LNCaP clone FGC (cell line): ENCODE data around the gene GHITM.

Experiments used
- DNase-seq: peaks from one replicate; pipeline ENCODE4 v3.0.0-alpha.2; 2011; ENCODE audit warnings: low read depth
- H3K4me3 ChIP-seq: 2 replicates; pipeline ENCODE4 v1.5.1; 2011; ENCODE audit warnings: mild to moderate bottlenecking, low read depth, low read length, control low read depth
- CTCF ChIP-seq: IDR thresholded peaks from 2 replicates; pipeline ENCODE4 v1.5.1; 2012; ENCODE audit warnings: mild to moderate bottlenecking; ENCODE audit not compliant: control insufficient read depth, insufficient read depth; ENCODE audit errors: extremely low read depth

The GHITM gene

GRCh38 chr10:84172467-84173356, 33.4 kb downstream of the GHITM start:
- no peak overlapping the region for H3K4me3 ChIP-seq
- no peak for TF ChIP-seq CTCF
- no peak for DNase-seq

GRCh38 chr10:84173501-84173929, 34.2 kb downstream of the GHITM start, which contains the start of gene GPR15LG:
TSS of gene GPR15LG (plus strand) at chr10:84173801. CDS start at chr10:84173852, 51 bp downstream.
- no peak within 1 kb of the TSS for H3K4me3 ChIP-seq
- no peak for DNase-seq
- no peak for TF ChIP-seq CTCF

GRCh38 chr10:84175436-84175835, 36.1 kb downstream of the GHITM start:
- no peak for DNase-seq
- no peak for TF ChIP-seq CTCF
- H3K4me3 ChIP-seq, result no peak overlapping the region

- DNase-seq, result no peak
- H3K4me3 ChIP-seq, result no peak overlapping the region
- no peak for TF ChIP-seq CTCF
Observed at GRCh38 chr10:84176351-84176750, 37.0 kb downstream of the GHITM start.

GRCh38 chr10:84176836-84177474, 37.6 kb downstream of the GHITM start:
- H3K4me3 ChIP-seq, result no peak overlapping the region
- no peak for TF ChIP-seq CTCF
- no peak for DNase-seq

- TF ChIP-seq CTCF, result no peak
- no peak for DNase-seq
- no peak overlapping the region for H3K4me3 ChIP-seq
Observed at GRCh38 chr10:84177541-84178141, 38.3 kb downstream of the GHITM start.
